D341Med (cell line): ENCODE data around the gene WDR6.

Experiments
- DNase-seq: peaks from one replicate; pipeline ENCODE4 v3.0.0; 2012; ENCODE audit warnings: low spot score

The WDR6 gene

GRCh38 chr3:49007068-49007770 lies at the start of gene WDR6:
WDR6 (plus strand) TSS chr3:49007391; CDS start chr3:49007432, 41 bp downstream.
- peak; percentile 99 for DNase-seq

- no peak for DNase-seq
Measured at GRCh38 chr3:48960841-48961413, 46.3 kb upstream of the WDR6 start.

DNA sequence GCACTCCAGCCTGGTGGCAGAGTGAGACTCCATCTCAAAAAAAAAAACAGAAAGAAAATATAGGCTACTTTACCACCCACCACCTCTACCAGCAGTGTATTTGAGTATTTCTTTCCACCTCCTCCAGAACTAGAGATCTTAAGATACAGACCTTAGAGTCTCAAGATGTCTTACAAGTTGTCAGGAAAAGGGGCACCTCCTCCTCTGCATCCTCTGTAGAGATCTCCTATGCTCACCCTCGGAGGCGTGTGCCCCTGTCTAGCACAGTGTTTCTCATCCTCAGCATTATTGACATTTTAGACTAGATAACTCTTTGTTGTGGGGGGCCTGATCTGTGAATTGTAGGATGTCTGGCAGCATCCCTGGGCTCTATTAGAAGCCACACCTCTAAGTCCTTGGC lies 44.9 kb upstream of the WDR6 start:
- no peak for DNase-seq

- DNase-seq, result no peak
Measured at GRCh38 chr3:48962939-48963338, 44.3 kb upstream of the WDR6 start.

GRCh38 chr3:48963591-48963990 lies 43.6 kb upstream of the WDR6 start:
- DNase-seq, result no peak

GRCh38 chr3:48966367-48966766 lies 40.8 kb upstream of the WDR6 start:
- no peak for DNase-seq

- DNase-seq, result no peak
Measured at GRCh38 chr3:48966876-48967361, 40.3 kb upstream of the WDR6 start.

DNA sequence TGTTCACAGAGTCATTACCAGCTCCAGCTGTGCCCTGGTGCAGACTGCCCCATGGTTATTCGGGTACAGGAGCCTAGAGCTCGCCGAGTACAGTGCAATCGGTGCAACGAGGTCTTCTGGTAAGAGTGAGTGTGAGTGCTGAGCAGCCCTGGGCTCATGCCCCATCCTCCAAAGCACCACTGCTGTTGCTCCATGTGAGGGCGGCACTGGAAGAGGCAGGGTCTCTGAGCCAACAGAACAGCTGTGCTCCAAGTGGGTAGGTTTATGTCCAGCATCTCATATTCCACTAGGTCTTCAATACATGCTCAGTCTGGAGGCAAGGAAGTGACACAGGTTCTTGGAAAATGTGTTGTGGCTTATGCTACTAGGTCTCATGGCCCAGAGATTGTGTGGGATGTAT lies 36.6 kb upstream of the WDR6 start:
- no peak for DNase-seq

- peak; percentile 51 for DNase-seq
Measured at GRCh38 chr3:48974076-48974864, 32.9 kb upstream of the WDR6 start.

- no peak for DNase-seq
Measured at GRCh38 chr3:48979451-48979850, 27.7 kb upstream of the WDR6 start.

GRCh38 chr3:48980295-48980694 lies 26.9 kb upstream of the WDR6 start:
- no peak for DNase-seq

- no peak for DNase-seq
Measured at GRCh38 chr3:48982016-48982415, 25.2 kb upstream of the WDR6 start.

DNA sequence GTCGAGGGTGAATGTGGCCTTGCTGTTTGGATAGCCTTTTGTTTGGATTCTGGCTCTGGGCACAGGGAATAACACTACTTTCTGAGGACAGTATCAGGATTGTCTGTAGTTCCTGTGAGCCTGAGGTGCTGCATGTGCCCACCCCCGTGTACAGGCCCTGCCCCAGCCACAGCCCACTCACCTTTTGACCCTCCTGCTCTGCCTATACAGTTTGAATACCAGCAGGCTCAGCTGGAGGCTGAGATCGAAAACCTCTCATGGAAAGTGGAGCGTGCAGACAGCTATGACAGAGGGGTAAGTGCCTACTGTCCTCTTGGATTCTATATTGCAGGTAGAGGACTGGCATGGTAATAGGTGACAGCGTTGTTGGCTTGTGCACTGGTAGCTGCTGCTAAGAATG lies 24.5 kb upstream of the WDR6 start:
- no peak for DNase-seq

- DNase-seq, result no peak
Measured at GRCh38 chr3:48983096-48983495, 24.1 kb upstream of the WDR6 start.

DNA sequence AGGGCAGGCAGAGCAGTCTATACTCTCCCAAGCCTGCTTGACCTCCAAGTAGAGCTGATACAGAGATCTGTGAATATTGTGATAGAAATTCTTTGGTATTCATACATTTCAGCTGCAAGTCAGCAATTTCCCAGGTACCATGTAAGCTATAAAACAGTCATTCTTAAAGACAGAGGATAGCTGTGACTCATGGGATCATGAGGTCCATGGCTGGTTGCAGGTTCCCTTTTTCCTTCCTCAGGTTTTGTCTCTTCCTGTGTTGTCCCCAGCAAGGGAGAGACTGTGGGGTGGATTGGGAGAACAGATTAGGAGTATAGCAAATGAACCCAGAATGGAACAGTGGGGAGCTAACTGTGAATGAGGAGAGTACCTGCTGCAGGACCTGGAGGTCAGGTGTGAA lies 22.5 kb upstream of the WDR6 start:
- DNase-seq, result no peak

- no peak for DNase-seq
Measured at GRCh38 chr3:48985831-48986376, 21.3 kb upstream of the WDR6 start.

DNA sequence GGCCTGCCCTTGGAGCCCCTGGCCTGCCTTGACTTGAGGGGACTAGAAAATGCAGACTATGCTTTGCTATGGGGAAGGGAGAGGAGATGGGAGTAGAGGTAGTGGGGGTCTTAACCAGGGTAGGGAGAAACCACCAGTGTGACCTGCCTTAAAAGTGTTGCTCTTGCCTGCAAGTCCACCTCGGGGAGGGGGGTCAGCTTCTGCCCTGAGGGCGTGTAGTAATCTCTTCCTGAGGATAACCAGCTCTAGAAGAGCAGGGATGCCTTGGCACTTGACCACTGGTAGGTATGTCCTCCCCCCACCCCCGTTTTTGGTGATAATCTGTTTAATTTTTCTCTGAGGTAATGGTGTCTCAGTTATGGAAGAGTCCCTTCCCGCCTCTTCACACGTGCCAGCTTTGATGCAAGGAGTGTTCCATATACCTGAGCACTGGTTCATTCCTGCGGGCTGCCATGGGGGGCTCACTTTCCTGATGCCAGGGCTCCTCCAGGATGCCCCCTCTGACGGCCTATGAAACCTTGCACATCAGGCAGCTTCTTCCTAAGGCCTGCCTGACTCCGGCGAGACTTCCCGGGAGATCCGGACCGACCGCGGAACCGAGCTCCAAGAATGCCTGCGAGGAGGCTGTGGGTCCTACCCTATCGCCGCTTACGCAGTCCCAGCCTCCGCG lies 17.9 kb upstream of the WDR6 start:
- no peak for DNase-seq

DNA sequence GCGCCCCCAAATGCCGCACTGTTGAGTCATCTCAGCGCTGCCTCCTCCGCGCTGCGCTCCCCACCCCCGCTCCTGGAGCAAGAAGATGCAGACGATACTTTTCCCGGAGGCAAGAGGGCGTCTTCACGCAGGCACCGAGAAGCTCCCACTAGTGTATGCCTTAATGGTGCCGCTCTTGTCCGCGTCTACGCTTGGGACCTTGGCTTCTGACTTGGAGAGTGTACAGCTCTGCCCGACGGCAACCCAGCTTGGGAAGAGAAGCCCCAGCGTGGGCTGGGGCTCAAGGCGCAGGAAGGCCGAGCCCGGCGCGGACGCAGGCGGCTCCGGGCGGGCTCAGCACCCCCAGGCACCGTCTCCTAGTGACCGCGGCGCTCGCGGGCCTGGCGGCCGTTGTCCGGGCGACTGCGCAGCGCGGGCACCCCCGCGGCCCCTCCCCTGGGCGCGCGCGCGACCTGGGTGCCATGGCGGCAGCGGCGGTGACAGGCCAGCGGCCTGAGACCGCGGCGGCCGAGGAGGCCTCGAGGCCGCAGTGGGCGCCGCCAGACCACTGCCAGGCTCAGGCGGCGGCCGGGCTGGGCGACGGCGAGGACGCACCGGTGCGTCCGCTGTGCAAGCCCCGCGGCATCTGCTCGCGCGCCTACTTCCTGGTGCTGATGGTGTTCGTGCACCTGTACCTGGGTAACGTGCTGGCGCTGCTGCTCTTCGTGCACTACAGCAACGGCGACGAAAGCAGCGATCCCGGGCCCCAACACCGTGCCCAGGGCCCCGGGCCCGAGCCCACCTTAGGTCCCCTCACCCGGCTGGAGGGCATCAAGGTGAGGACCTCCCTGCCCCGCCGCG lies 17.2 kb upstream of the WDR6 start, which contains the start of gene P4HTM:
P4HTM (plus strand) TSS at position 446 of the 840 bp plus-strand sequence; CDS start at position 462, 16 bp downstream.
- DNase-seq, result no peak

DNA sequence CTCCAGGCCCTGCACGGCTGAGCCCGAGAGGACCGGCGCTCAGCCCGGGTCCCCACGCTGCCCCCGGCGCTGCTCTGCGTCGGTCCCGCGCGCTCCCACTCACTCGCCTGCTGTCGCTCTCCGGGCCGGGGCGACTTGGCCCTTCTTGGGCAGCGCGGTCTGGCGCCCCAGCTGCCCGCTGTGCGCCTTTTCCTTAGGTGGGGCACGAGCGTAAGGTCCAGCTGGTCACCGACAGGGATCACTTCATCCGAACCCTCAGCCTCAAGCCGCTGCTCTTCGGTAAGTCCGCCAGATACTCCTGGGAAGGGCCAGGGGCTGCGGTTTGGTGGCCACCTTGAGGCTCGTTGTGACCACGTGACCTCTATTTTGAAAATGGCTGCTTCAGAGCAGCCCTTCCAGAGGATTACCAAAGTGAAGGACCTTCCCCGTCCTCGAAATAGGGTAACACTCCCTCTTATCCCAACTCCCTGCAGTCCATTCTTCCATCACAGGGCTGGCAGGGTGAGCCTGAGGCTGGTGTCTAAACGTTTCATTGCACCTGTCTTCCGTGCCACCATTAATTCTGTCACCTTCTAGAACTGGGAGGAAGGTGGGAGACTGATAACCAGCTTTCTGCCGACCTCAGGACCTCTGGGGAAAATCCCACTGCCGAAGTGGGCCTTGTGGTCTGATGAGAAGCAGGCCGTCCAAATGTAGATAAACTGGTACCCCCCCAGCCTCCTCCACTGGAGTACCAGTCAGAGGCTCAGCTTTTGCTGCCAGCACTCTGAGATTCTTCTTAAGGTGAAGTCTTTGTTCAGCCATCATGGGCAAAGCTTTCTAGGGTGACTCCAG lies 16.3 kb upstream of the WDR6 start:
- DNase-seq, result no peak

GRCh38 chr3:48991851-48992545 lies 15.2 kb upstream of the WDR6 start:
- no peak for DNase-seq
